Epithelial cell of proximal tubule (primary cell): ENCODE results near the gene ADAD2. TPM values are rescaled to one million over a fixed set of nuclear protein-coding genes. Genes with fewer than 3 reads are reported as not detected.

Experiments used
- DNase-seq: peaks from one replicate; pipeline ENCODE4 v3.0.0-alpha.2; 2011; ENCODE audit warnings: low read depth
- H3K4me3 ChIP-seq: 2 replicates; pipeline ENCODE4 v1.5.1; 2011; ENCODE audit warnings: low read depth, mild to moderate bottlenecking, low read length
- total RNA-seq: library from RNA; depleted of rRNA; stranded (reverse); fragments of >200 nt; gene quantifications from 2 replicates; pipeline ENCODE4 v1.2.3, GENCODE V29; 2015
- TF ChIP-seq, protein P1 (sequence below): conservative IDR thresholded peaks from 2 replicates; pipeline ENCODE4 v1.5.1; 2012; ENCODE audit warnings: low read depth, mild to moderate bottlenecking, low read length

Gene ADAD2
- total RNA-seq, 1 donor from 2014 or later, result not detected

DNA sequence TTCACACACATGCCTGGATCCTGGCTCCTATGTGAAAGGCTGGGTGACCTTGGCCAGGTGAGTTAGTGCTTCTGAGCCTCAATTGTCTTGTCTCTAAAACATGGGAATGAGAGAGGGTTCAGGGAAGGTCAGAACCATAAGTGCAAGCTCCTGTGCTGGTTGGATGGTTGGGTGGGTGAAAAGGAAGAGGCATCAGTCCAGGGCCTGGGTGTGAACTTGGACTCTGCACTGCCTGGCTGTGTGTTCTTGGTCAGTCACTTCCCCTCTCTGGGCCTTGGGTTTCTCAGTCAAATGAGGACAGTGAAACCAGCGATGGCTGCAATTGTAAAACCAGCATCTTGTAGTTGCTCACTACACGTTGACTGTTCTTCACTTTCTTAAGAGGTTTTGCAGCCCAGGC is 49.5 kb downstream of the ADAD2 start:
- TF ChIP-seq, protein P1, sequence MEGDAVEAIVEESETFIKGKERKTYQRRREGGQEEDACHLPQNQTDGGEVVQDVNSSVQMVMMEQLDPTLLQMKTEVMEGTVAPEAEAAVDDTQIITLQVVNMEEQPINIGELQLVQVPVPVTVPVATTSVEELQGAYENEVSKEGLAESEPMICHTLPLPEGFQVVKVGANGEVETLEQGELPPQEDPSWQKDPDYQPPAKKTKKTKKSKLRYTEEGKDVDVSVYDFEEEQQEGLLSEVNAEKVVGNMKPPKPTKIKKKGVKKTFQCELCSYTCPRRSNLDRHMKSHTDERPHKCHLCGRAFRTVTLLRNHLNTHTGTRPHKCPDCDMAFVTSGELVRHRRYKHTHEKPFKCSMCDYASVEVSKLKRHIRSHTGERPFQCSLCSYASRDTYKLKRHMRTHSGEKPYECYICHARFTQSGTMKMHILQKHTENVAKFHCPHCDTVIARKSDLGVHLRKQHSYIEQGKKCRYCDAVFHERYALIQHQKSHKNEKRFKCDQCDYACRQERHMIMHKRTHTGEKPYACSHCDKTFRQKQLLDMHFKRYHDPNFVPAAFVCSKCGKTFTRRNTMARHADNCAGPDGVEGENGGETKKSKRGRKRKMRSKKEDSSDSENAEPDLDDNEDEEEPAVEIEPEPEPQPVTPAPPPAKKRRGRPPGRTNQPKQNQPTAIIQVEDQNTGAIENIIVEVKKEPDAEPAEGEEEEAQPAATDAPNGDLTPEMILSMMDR, result no peak
- no peak for DNase-seq
- no peak overlapping the region for H3K4me3 ChIP-seq

DNA sequence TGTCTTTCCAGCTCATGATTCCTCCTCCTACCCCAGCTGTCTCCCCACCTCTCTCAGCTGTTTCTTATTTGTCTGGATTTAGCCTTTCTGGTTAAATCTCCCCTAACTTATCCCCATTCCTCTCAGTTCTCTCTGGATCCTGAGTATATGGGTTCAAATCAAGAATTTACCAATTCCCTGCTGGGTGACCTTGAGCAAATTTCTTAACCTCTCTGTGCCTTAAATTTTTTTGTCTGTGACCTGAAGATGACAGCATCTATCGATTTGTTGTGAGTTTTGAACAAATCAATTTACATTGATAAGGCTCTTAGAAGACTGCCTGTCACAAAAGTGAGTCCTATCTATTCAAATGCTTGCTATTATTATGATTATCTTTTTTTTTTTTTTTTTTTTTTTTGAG is 50.8 kb downstream of the ADAD2 start:
- DNase-seq, result no peak
- TF ChIP-seq, protein P1, result no peak
- no peak overlapping the region for H3K4me3 ChIP-seq

DNA sequence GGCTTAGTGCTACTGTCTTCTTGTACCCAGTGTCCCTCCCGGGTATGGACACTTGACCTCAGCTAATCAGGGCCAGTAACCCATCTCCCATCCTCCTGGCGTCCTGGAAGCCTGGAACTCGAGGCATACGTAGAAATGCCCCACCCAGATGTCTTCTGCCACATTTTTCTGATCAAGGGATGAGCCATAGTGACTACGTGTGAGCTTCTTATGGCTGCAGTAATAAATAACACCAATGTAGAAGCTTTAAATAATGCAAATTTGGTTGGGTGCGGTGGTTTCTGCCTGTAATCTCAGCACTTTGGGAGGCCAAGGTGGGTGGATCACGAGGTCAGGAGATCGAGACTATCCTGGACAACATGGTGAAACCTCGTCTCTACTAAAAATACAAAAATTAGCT is 51.9 kb downstream of the ADAD2 start:
- TF ChIP-seq, protein P1, result no peak
- H3K4me3 ChIP-seq, result no peak overlapping the region
- no peak for DNase-seq

DNA sequence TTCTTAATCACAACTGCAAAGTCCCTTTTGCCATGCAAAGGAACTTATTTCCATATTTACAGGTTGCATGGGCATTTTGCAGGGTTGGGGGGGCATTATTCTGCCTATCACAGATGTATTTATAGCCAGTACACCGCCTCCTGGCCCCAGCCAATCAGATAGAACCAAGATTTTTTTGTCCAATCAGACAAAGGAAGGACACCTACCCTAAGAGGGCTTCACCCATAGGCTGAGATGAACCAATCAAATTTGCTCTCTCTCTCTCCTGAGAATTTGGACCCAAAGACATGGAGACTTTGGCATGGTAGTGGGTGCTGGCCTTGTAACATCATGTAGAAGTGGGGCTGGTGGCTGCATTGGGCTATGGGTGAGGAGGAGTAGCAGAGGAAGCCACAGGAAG is 52.8 kb downstream of the ADAD2 start:
- TF ChIP-seq, protein P1, result no peak
- no peak for DNase-seq
- no peak overlapping the region for H3K4me3 ChIP-seq

DNA sequence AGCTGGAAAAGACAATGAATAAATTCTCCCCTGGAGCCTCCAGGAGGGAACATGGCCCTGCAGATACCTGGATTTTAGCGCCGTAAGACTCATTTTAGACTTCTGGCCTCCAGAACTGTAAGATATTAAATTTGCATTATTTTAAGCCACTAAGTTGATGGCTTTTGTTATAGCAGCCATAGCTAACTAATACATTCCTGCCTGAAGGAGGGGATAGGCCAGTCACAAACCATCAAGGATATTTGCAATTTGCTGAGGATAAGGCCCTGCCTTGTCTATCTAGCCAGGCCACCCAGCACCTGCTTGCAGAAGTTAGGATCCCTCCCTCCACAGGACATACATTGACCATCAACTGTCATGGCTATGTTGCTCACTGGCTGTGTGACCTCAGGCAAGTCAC is 53.8 kb downstream of the ADAD2 start:
- no peak overlapping the region for H3K4me3 ChIP-seq
- TF ChIP-seq, protein P1, result no peak
- no peak for DNase-seq

DNA sequence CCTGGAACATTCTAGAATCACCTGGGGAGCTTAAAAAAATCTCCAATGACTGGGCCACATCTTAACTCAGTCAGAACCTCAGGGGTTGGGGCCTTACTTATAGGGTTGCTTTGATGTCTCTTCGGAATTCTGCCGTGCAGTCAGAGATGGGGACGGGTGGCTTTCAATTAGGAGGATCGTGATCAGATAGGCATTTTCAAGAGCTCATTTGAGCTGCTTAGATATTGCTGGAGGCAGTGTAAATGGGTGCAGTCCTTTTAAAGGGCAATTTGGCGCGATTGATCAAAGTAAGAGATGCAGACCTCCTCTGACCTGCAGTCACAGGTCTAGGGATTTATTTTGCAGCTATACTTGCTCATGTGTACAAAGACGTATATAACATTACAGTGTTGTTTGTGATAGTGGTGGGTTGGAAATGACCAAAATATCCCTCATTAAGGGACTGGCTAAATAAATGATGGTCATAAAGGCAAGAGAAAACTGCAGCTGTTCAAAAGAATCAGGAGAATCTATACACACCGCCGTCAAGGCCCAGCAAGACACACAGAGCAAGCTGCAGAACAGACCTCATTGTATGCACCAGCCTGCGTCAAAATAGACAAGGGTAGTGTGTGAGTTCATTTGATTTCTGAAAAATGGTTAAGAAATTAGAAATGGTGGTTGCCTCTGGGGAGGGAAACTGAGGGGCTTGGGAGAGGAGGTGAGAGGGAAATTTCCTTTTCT is 55.2 kb downstream of the ADAD2 start:
- no peak for DNase-seq
- H3K4me3 ChIP-seq, result no peak overlapping the region
- TF ChIP-seq, protein P1, result no peak

DNA sequence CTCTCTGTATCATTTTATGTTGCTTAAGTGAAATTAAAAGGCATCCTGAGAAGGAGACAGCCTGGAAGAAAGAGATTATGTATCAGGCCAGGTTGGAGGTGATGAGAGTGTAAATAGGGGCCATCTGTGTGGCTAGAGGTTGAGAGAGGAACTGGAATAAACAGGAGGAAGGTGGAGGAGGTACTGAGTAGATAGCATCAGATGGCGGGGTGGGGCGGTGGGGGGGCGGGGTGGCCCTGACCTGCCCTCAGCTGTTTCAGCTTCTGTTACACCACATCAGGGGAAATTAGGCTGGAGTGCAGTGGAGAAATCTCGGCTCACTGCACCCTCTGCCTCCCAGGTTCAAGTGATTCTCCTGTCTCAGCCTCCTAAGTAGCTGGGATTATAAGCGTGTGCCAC is 55.7 kb downstream of the ADAD2 start:
- H3K4me3 ChIP-seq, result no peak overlapping the region
- TF ChIP-seq, protein P1, result no peak
- DNase-seq, result no peak

Other genes with a start within 250 kb of the ADAD2 start
- 3.7 and 6.1 TPM in 2 replicates for gene OSGIN1, start 237.9 kb upstream of the ADAD2 start, total RNA-seq
- gene NECAB2, start 222.9 kb upstream of the ADAD2 start, total RNA-seq, result 0.36 TPM in 1 of 2 replicates, not detected in the other
- not detected in 2 replicates for gene SLC38A8, start 148.4 kb upstream of the ADAD2 start, total RNA-seq
- 56.2 and 76.3 TPM in 2 replicates for gene MBTPS1, start 74.2 kb upstream of the ADAD2 start, total RNA-seq
- 17.0 and 23.3 TPM in 2 replicates for gene HSDL1, start 46.0 kb upstream of the ADAD2 start, total RNA-seq
- not detected in 2 replicates for gene DNAAF1, start 45.8 kb upstream of the ADAD2 start, total RNA-seq
- gene TAF1C, start 4.1 kb upstream of the ADAD2 start, total RNA-seq, result 30.4 and 31.9 TPM in 2 replicates
- not detected in 2 replicates for gene KCNG4, start 48.9 kb downstream of the ADAD2 start, total RNA-seq
- not detected in 2 replicates for gene WFDC1, start 103.7 kb downstream of the ADAD2 start, total RNA-seq
- gene ATP2C2, start 177.4 kb downstream of the ADAD2 start, total RNA-seq, result 1.4 and 6.3 TPM in 2 replicates